IPS-11a (cell line): ENCODE results near the gene BLNK.

Experiments used
- H3K4me3 ChIP-seq: one replicate; pipeline ENCODE4 v1.5.1; 2013; ENCODE audit warnings: low read depth, low read length, control low read depth

The BLNK gene

DNA sequence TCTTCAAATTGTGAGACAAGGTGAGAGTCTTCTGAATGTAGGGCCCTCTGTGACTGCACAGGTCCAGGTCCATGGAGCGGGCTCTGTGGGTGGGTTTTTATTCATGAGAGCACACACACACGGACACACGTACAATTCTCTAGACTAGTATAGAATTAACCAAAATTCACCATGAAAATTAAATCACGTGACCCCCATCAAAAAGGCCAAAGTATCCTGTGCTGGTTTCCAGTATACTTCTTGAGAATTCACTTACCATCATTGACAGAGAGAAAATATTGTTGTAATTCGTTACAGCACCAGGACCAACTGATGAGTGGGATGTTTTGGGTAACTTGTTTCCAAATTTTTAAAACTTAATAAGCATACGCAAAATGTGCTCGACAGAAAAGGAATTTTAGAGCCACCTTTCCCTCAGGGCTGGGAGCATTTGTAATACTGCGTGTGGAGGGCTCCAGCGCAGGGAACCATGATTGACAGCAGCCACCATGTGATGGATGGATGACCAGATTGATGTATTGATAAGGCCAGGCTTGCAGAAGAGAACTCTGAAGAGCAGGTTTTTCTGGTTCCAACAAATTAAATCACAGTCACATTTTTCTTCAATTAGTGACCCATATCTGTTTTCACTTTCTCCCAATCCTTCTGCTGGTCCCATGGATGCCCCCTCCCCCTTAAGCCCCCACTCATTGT, 18.0 kb upstream of the BLNK start:
- no peak overlapping the region for H3K4me3 ChIP-seq

DNA sequence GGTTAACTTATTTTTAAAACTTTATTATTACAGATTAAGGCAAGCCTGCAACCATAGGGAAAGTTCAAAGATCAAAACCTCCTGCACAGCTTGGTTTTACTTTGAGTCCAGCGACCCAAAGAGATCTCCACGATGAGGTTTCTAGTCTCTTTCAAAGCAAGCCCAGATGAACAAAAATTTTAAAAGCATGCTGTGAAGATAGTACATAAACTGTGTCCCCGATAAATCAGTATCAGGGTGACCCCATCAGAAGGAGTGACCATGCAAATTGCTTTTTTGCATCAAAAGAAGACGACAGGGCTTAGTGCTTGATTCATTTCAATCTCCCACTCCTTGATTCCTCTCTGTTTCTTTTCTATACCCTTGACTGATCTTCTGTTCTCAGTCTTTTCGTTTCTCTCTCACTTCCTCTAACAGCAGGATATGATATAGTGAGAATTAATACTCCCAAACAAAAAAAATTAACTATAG, 16.8 kb upstream of the BLNK start:
- no peak overlapping the region for H3K4me3 ChIP-seq

DNA sequence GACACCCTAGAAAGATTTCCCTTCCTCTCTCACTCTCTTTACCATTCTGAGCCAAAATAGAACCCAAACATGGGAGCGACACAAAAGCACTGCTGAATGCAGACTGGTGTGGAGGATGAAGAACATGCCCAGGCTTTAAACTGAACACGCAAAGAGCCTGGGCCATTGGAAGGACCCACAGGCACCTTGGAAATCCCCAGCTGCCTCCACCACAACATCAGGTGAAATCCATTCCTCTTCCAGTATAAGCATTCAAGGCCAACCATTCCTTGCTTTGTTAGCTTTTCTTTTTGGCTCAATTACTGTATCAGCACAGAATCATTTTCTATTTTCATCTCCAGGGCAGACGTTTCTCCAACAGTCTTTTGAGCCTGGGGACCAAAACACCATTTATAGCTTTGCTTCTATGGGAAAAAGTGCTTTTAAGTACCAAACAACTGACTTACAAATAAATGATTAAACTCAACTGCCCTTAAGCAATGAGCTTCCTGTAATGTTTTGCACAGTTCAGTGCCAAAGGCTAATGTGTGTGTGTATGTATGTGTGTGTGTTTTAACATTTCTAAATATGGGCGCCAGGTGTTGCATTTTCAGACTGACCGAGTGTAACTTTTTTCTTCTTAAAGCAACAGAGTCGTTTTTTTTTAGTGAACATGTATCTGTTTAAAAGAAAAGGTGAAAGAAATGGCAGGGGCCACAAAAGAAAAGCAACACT, 16.2 kb upstream of the BLNK start:
- H3K4me3 ChIP-seq: no peak overlapping the region

DNA sequence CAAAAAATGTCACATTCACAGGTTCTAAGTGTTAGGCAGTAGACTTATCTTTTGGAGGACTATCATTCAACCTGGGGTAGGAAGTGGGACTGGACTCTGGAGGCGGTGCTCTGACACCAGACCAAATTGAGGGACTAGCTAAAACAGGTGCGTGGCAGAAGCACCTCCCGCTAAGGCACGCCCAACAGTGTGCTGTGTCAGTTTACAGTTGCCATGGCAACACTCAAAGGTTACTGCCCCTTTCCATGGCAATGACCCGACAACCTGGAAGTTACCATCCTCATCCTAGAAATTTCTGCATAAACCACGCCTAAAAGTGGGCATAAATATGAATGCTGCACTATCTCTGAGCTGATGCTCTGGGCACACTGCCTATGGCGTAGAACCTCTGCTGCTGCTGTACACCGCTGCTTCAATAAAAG, 14.0 kb upstream of the BLNK start:
- no peak overlapping the region for H3K4me3 ChIP-seq

DNA sequence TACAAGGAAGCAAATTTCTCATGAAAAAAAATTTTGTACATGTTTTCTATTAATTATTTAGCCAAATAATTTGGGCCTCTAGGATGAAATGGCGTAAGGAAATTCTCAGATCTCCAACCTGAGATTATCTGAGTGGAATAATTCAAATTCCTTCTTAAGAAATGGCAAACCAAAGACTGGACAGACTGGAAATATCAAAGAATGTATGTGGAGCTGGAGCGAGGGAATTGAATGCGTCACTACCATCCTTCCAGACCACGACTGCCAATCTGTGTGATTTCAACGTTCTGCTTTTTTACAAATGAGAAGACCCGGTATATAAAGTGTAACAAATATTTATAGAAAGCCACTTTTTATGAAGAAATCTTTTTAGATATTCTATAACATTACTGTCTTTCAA, 12.4 kb upstream of the BLNK start:
- no peak overlapping the region for H3K4me3 ChIP-seq

DNA sequence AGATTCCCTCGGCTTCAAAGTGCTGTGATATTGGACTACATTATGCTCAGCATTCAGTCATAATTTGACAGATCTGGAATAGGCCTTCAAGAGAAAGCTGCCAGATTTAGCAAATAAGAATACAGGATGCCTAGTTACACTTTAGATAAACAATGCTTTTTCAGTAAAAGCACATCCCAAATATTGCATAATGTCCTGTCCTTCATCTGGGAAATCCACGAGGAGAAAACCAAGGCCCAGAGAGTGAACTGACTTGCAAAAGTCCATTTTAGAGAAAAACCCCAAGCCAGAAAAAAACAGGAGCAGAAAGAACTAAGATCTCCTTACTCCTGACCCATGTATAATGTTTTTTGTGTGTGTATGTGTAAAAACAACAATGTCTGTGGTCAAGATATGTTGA, 12.0 kb upstream of the BLNK start:
- no peak overlapping the region for H3K4me3 ChIP-seq

DNA sequence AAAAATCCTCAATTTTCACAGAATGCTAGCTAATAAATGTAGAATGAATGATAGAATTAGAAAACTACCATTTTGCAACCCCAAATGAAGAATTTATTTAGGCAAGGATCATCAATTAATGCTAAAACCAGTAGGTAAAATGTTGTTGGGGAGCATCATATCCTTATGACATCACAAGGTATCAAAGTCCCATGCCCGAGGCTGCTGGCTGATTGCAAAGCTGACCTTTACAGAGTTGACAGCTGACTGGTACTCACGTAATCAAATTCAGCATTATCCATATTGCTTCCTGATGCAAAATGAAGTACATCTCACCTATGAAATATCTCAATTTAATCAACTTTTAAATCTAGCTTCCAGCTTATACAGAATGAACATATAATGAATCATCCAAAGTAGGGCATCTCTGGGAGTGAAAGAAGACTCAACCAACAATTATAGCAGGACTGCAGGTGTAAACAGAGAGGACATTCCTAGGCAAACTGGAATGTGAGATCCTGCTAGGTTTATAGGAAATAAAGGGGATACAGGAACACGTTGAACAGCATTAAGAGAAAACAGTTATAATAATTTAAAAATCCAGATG, 10.2 kb upstream of the BLNK start:
- H3K4me3 ChIP-seq: no peak overlapping the region

DNA sequence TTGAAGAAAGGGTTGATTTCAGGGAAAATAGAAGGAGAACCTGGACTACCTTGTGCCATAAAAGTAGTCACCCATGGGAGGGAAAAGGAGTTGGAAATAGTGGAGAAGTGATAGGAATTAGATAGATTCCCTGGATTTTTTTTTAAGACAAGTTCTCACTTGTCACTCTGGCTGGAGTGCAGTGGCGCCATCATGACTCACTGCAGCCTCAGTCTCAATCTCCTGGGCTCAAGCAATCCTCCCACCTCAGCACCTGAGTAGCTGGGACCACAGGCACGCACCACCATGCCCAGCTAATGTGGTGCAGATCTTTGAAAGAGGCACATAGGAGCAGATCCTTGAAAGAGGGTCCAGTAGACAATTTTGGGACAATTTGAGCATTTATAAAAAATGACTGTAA, 9.5 kb upstream of the BLNK start:
- no peak overlapping the region for H3K4me3 ChIP-seq

DNA sequence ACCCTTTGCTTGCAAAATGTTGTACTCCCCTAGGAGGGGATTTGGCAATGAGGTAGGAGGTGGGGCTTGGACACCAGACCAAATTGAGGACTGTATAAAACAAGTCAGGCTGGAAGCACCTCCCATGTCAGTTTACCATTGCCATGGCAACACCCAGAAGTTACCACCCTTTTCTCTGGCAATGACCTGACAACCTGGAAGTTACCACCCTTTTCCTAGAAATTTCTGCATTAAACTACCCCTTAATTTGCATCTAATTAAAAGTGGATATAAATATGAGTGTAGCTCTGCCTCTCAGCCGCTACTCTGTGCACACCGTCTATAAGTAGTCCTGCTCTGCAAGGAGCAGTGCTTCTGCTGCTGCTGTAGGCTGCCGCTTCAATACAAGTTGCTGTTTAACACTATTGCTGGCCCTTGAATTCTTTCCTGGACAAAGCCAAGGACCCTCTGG, 7.8 kb upstream of the BLNK start:
- no peak overlapping the region for H3K4me3 ChIP-seq

DNA sequence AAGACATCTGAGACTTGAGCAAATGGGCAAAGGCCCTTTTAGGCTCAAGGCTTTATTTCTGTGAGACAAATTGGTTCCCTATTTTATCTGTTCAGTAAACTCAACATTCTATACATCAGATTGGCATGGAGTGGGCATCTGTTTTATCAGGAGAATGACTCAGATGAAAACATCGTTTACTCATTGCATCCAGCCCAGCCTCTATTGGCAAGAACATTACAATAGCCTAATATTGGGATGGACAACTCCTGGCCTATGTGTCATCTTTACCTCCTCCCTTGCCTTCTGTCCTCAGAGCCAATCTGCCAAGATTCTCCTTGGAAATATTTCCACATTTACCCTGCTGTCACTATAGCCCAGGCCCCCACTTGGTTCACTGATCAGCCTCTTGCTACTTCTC, 5.5 kb upstream of the BLNK start:
- H3K4me3 ChIP-seq: no peak overlapping the region

DNA sequence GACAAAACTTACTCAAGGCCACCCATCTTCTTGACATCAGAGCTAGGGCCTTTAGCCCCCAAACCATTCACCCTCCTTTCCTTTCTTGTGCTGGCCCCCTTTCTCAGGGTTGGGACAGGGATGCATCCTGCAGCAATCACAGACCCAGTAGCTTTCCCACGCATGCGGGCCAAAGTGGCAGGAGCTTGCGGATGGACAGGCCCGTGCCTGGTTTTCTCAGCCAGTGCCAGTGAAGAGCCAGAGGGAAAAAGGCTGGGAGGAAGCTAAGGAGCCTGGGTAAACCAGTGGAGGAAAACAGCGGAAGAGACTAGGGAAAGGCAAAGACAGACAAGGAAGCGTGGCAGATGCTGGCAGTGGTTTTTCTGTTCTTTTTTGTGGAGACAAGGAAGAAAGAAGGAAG, 5.1 kb upstream of the BLNK start:
- no peak overlapping the region for H3K4me3 ChIP-seq

DNA sequence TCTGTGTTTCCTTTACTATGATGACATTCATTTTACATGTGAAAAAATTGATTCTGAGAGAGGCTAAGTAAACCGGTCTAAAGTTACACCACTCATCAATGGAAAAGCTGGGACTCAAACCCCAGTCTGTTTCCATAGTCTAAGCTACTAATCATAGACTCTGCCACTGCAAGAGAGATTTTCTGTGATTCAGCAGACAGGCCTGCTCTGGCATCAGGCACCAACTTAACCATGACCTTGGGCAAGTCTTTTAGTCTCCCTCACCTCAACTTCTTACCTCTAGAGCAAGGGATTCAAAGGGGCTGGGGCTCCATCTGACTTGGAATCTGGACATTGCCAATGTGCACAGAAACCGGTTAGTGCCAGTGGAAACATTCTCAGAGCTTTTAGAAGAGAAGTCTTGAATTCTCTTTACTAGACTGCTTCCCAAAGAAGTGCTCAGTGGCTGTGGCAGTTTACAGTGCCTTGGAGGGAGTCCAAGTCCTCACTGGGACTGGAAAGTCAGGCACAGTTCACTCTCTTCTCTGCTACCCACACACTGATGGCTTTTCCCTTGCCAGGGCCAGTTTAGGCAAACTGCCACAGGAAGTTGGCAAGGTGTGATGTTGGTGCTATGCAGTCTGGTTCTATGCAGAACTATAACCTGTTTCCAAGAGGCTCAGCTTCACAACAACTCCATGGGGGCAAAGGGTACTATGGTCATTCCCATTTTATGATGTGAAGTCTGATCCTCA, 4.5 kb upstream of the BLNK start:
- H3K4me3 ChIP-seq: no peak overlapping the region

DNA sequence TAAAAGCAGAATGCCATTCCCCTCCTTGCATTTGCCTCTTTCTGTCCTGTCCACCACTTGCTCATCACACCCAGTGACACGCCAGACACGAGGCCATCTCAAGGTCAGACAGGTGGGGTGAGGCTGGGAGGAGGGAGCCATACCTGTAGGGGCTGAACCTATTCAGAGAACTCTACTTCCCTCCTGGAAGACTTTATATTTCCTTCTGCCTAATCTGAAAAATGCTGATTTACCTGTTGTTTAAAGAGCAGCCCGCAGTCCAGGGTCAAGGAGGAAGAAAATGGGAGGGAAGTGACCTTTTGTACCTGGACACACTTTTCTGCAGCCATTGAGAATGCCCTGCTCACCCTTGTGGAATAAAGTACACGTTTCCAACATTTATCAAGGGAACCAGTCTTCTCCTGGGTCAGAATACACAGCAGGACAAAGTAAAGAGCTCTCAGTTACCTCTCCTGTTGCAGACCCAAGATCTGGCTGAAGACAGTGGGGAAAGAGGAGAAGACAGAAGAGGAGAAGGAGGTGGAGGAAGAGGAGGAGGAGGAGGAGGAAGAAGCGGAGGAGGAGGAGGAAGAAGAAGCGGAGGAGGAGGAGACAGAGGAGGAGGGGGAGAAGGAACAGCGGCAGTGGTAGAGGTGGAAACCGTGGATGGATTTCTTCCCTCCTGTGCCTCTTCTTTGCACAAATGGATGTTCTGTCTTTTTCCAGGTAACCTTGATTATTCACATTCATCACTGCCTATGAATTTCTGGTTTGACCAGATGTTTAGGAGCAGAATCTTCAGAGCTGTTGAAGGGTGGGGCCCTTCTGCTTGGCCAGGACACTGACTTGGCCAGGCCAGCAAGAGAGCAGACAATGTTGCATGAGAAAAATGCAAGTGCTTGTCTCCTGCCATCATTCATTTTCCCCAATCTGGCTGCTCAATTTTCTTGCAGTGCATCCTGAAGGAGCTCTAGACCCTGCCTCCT, 1.2 kb upstream of the BLNK start:
- no peak overlapping the region for H3K4me3 ChIP-seq

DNA sequence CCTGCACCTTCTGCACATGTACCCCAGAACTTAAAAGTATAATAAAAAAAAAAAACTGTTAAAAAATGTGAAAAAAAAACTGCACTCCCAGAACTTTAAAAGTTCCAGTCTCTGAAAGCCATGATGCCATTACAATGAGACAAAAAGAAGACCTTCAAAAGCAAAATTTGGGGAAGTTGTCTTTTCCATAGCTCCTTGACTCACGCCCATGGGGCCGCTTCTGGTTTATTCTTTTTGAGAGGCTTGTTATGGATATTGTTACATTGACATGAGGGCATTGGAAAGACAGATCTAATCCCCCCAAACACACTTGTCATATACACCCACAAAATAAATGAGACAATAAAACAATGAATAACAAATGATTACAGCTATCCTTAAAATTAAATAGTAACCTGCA, 798 bp downstream of the BLNK start:
- no peak overlapping the region for H3K4me3 ChIP-seq

DNA sequence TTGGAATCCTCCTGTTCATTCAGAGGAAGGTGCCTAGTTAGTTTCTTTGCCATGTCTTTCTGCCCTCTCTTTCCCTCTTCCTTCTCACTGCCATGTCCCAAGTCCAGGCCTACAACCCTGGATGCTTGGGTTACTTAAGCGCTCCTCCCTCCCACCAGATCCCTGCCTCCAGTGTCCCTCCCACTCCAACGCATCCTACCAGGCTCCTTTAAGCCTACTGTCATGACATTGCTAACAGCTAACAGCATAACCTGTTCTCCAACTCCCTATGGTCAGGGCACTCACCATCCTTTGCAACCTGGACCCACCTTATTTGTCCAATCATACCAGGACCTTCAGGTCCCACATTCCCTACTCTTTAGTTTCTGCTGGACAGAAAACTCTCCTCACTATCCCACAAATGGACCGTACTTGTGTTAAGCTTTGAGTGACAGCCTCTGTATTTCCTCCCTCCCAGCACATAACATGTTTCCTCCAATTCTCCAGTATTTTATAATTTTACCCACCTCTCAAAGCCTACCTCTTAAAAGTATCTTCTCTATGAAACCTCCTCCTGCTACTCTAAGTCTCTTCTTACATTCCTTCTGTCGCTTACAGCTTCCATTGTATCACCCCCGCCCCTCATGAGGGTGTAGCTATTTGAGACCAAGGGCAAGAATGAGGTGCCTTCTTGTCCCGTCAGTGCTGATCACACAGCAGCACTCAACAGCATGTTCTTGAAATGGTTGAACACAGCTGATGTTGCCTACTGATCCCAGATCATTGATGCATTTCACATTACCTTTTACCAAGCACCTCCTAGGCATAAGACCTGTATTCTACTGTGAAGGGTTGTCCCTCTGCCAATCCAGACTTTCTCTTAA, 1.7 kb downstream of the BLNK start:
- no peak overlapping the region for H3K4me3 ChIP-seq

DNA sequence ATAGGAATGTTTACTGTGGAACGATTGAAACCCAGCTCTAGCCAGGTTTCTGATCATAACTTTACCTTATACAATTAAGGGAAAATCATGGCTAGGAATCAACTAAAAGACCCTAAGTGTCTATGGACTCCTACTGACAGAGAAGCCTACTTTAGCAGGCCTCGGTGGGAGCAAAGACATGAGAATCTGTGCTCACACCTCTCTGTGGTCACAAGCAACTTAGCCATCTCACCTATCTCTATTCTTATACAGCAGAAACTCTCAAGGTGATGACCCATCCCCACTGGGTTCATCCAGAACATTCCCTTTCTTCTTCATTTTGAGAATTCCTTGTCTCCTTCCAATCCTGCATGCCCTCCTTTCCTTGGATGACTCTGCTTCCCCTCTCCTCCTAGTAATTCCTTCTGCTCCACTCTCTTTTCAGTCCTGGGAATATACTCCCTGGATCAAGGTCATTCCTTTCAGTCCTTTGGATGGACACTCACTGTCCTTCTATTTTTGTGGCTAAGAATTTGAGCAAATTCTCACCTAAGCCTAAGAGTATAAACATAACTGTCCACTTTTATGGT, 2.9 kb downstream of the BLNK start:
- H3K4me3 ChIP-seq: no peak overlapping the region

DNA sequence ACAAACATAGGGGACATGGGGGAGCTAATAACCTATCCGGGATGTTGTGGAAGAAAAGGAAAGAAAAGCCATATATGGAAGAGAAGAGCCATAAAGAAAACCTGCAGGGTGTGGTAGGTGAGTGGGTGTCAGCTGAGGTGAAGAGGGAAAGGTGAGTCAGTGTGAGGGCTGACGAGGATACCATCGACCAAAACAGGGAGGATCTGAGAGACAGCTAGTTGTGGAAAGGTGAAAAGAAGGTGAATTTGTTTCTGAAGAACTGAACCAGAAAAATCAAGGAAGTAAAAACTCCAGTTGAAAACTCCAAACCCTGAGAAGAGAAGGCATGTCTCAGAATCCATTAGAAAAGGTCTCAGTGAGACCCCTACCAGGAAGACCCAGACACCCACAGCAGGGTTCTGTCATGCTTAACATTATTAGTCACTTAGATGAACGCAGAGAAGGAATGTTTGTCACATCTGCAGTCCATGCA, 4.1 kb downstream of the BLNK start:
- H3K4me3 ChIP-seq: no peak overlapping the region

DNA sequence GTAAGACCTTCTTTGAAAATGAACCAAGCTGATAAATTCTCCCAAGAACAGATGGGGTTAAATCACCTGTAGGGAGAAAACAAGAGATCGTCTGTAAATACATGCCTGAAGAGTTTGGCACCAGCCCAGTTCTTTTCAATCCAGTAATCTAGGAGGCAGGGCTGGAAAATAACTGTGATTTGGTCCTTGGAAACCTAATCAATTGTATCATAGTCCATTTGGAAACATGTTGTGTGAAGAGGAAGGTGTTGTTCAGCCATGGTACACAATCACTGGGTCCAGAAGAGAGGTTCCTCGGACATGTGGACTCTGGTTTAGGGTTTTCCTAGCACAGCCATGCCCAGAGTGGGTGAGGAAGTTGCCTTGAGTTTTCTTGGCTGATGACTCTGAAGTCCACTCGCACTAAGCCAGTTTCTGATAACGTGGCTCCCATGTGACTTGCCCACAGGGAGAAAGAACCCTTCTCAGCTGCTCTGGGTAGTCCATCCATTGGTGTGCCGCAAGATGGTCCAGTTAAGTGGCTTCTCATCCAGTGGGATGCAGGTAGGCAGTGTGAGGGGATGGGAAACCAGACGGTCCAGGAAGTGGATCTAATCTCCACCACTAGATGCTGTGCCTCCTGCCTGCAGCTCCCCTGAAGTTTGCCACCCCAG, 5.1 kb downstream of the BLNK start:
- no peak overlapping the region for H3K4me3 ChIP-seq

DNA sequence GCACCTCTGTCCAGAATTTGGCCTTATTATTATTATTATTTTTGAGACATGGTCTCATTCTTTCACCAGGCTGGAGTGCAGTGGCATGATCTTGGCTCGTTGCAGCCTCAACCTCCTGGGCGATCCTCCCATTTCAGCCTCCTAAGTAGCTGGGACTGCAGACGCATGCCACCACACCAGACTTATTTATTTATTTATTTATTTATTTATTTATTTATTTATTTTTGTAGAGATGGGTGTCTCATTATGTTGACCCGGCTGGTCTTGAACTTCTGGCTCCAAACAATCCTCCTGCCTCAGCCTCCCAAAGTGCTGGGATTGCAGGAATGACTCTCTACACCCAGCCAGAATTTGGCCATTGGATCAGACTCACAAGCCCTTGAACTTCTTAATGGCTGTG, 6.4 kb downstream of the BLNK start:
- no peak overlapping the region for H3K4me3 ChIP-seq
